Measurements from ENCODE around the gene TNRC6A. TPM values are rescaled to one million over a fixed set of nuclear protein-coding genes. Genes with fewer than 3 reads are reported as not detected.
A peak's percentile ranks its signal among the peaks of the same experiment; 100 is the strongest.

The TNRC6A gene
- total RNA-seq, 2 donors from 2014 or later, result 81.5 to 84.7 TPM

- Histone ChIP-seq H3K27ac (ENCODE audit: low read depth, low read length) (no peak overlapping the region), H3K9me3 (ENCODE audit: control insufficient read depth, low read length) (no peaks in the 10 kb centered on the region), H3K27me3 (ENCODE audit: control insufficient read depth, insufficient read depth, low read length, poor library complexity, severe bottlenecking) (no peaks in the 10 kb centered on the region), H3K9ac (ENCODE audit: extremely low read depth, low read length, poor library complexity, severe bottlenecking) (no peak overlapping the region), H3K36me3 (ENCODE audit: control insufficient read depth, insufficient read depth, low read length) (peaks cover 98% of the 10 kb centered on the region), H3K4me3 (ENCODE audit: low read length) (no peak overlapping the region), H3K4me1 (ENCODE audit: control insufficient read depth, insufficient read depth, low read length) (no peaks in the 10 kb centered on the region)
- H3K4me1 Mint-ChIP-seq, result peaks cover 4% of the 10 kb centered on the region
- DNase-seq, result no peak
- H3K4me3 Mint-ChIP-seq, result no peak overlapping the region
- H3K36me3 Mint-ChIP-seq (ENCODE audit: low read depth), result peaks cover 87% of the 10 kb centered on the region
- H3K9me3 Mint-ChIP-seq, result no peaks in the 10 kb centered on the region
- no peak for TF ChIP-seq CTCF (conservative IDR thresholded peaks at IDR 0.05)
- H3K27ac Mint-ChIP-seq, result peak overlapping the region; percentile 32
- H3K27me3 Mint-ChIP-seq (ENCODE audit: insufficient read depth), result no peaks in the 10 kb centered on the region
- 91 to 100% methylated on average over 3 of the region's 3 CpGs for whole genome bisulfite sequencing, 2 experiments (ENCODE audit: insufficient coverage in 1 of 2, insufficient read length in 1 of 2)
These were observed 72.4 kb downstream of the TNRC6A start for GRCh38 chr16:24801761-24802302.

- H3K36me3 Mint-ChIP-seq (ENCODE audit: low read depth), result peaks cover 80% of the 10 kb centered on the region
- no peak for TF ChIP-seq CTCF (conservative IDR thresholded peaks at IDR 0.05)
- Histone ChIP-seq H3K27me3 (ENCODE audit: control insufficient read depth, insufficient read depth, low read length, poor library complexity, severe bottlenecking) (no peaks in the 10 kb centered on the region), H3K36me3 (ENCODE audit: control insufficient read depth, insufficient read depth, low read length) (peaks cover 98% of the 10 kb centered on the region), H3K4me3 (ENCODE audit: low read length) (no peak overlapping the region), H3K9ac (ENCODE audit: extremely low read depth, low read length, poor library complexity, severe bottlenecking) (no peak overlapping the region), H3K9me3 (ENCODE audit: control insufficient read depth, low read length) (no peaks in the 10 kb centered on the region), H3K27ac (ENCODE audit: low read depth, low read length) (no peak overlapping the region), H3K4me1 (ENCODE audit: control insufficient read depth, insufficient read depth, low read length) (no peaks in the 10 kb centered on the region)
- WGBS, 2 experiments (ENCODE audit: insufficient coverage in 1 of 2, insufficient read length in 1 of 2), result 92 to 95% methylated on average over 4 to 5 of the region's 5 CpGs
- H3K27me3 Mint-ChIP-seq (ENCODE audit: insufficient read depth), result no peaks in the 10 kb centered on the region
- no peak for DNase-seq
- no peak overlapping the region for H3K4me3 Mint-ChIP-seq
- no peak overlapping the region for H3K27ac Mint-ChIP-seq
- H3K9me3 Mint-ChIP-seq, result no peaks in the 10 kb centered on the region
- H3K4me1 Mint-ChIP-seq, result peaks cover 4% of the 10 kb centered on the region
These were observed 76.0 kb downstream of the TNRC6A start for GRCh38 chr16:24805484-24805883.

GRCh38 chr16:24807301-24807700 is 77.8 kb downstream of the TNRC6A start:
- H3K9ac ChIP-seq (ENCODE audit: extremely low read depth, low read length, poor library complexity, severe bottlenecking), result no peak overlapping the region
- no peak for TF ChIP-seq CTCF (conservative IDR thresholded peaks at IDR 0.05)
- Mint-ChIP-seq H3K9me3 (no peaks in the 10 kb centered on the region), H3K36me3 (ENCODE audit: low read depth) (peaks cover 71% of the 10 kb centered on the region), H3K4me1 (no peaks in the 10 kb centered on the region), H3K27ac (no peak overlapping the region), H3K4me3 (no peak overlapping the region), H3K27me3 (ENCODE audit: insufficient read depth) (no peaks in the 10 kb centered on the region)
- no peak overlapping the region for H3K27ac ChIP-seq (ENCODE audit: low read depth, low read length)
- H3K36me3 ChIP-seq (ENCODE audit: control insufficient read depth, insufficient read depth, low read length), result peaks cover 91% of the 10 kb centered on the region
- WGBS, 2 experiments (ENCODE audit: insufficient coverage in 1 of 2, insufficient read length in 1 of 2), result 100% methylated on average over 1 of the region's 1 CpG; no CpG with 5 or more reads in 1 of the 2 experiments
- no peak overlapping the region for H3K4me3 ChIP-seq (ENCODE audit: low read length)
- no peak for DNase-seq
- H3K4me1 ChIP-seq (ENCODE audit: control insufficient read depth, insufficient read depth, low read length), result no peaks in the 10 kb centered on the region
- H3K9me3 ChIP-seq (ENCODE audit: control insufficient read depth, low read length), result no peaks in the 10 kb centered on the region
- no peaks in the 10 kb centered on the region for H3K27me3 ChIP-seq (ENCODE audit: control insufficient read depth, insufficient read depth, low read length, poor library complexity, severe bottlenecking)

Measured in endodermal cell (in vitro differentiated cells).